LoVo (cell line): ENCODE results near the gene TANK.
"Not testable (repeated sequence)": the region's sequence is repeated elsewhere in the genome, so short reads cannot be mapped to it uniquely, and the experiment has no call there.

Experiments used
- DNase-seq: peaks from one replicate; pipeline ENCODE4 v3.0.0-alpha.2; 2016; ENCODE audit warnings: low spot score

The TANK gene

DNA sequence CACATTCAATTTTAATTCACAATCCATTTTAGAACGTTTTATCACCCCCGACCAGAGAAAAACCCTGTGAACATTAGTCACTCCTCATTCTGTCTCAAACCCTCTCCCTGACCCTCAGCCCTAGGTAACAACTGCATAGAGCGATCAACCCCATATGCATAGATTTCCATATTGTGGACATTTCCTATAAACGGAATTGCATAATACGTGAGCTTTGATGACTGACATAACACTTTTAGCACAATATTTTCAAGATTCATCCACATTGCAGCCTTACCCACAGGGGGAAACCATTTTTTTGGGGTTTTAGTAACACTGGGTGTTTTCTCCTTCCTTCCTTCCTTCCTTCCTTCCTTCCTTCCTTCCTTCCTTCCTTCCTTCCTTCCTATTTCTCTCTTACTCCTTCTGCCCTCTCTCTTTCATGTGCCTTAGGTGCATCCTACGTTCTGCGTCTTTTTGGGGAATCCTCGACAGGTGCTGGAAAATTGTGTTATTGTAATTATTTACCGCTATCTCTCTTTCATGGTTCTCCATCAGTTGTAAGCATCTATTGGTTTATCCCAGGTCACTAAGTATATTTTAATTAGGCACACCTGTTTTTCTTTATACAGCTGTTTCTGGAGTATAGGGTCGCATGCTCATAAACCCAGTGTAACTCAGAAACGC, 118.5 kb downstream of the TANK start:
- DNase-seq = peak; percentile 7

DNA sequence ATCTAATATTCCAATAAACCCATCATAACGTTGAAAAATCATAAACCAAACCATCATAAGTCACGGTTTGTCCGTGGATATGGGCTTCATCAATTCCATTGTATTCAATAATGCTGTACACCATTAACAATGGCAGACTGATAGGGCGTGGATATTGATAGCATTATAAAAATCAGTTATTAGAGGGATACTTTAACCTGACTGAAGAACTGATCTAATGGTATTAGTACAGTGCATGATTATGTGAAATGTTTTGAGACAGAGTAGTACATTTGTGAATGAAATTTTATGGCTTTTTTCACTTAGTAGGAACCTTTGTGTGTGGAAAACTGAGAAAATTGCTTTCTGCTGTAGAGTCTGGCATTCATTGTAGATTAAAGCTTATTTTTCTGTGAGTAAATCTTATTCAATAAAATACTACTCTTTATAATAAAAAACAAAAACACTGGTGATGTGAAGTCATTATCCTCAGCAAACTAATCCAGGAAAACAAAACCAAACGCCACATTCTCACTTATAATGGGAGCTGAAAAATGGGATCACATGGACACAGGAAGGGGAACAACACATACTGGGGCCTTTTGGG, 119.1 kb downstream of the TANK start:
- not testable (repeated sequence) for DNase-seq

DNA sequence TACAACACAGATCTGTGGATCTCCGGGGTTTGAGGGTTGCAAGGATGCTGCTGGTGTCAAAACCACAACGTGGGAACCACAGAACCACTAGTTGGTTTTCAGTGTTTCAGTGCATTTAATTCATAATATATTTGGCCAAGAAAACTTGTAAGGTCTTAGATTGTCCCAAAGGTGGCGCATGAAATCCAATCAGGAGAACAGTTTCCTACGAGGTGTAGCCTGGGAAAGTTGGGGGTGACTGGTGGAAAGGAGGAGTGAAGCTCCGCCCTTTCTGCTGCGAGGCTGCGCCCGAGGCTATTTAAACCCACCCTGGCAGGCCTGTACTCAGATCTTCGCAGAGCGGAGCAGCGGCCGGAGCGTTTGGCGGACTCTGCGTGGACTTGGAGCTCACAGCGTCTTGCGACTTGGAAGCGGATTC, 120.7 kb downstream of the TANK start:
- not testable (repeated sequence) for DNase-seq

DNA sequence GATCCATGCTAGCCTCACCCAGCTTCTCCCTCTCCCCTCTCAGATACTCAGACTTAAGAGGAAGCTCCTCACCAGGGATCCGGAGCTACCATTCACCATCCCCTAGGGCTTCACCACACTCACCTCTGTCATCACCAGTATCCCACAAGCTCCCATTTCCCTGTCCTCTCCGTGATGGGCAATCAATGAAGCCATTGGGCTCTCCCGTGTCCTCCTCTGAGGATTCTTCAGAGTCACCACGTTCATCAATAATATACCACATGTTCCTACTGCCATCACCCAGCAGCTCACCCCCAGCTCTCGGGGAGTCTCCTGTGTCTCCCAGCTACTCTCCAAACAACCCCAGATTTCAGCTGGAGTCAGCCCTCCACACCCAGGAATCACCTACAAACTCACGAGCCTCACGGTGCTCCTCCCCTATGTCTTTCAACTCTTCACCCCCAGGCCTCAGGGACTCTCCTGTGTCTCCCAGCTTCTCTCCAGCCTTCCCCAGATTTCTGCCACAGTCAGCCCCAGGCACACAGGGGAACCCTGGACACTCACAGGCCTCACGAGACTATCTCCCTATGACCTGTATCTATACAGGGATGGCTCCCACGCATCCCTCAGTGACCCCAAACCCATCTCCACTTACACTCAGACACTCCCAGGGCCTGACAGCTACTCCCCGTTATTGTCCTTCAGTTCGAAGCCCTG, 121.5 kb downstream of the TANK start:
- DNase-seq = not testable (repeated sequence)

DNA sequence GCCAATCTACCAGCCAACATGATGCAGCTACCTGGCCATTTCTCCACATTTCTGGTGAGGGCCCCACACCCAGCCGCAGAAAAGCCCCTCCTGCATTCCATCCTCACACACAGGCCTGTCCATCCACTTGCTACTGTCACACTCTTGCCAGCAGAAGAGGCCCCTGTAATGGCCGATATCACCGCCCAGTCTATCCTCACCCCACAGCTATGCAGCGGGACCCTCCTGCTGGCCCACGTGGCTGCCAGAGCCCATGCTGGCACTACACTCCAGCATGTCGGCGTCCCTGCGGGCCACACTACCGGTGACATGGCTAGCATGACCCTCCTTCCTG, 122.0 kb downstream of the TANK start:
- DNase-seq = not testable (repeated sequence)

DNA sequence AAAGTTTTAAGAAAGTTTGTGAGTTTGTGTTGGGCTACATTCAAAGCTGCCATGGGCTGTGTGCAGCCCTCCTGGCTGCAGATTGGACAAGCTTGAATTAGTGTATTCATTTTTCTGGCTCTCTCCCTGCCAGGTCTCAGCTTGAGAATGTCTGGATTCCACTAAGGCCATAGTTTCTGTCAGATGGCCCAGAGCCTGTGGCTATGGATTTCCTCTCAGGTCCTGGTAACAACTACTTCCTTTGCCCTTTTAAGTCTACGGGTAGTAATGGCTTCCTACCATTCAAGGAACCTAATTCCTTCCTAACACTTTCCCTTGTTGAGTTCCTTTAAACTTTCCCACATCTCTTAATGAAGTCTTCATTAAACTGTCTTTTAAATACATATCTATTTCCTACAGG, 123.7 kb downstream of the TANK start:
- no peak for DNase-seq
